IMR-90 (cell line): ENCODE data around the gene RXRG. TPM values are rescaled to one million over a fixed set of nuclear protein-coding genes. Genes with fewer than 3 reads are reported as not detected.

Experiments used
- ATAC-seq: fragments of 200-7000 bp; cut with Tn5 transposase; 2 replicates; pipeline ENCODE4 v1.9.1; 2020; ENCODE audit warnings: low read depth, mild to moderate bottlenecking, moderate library complexity
- BruUV-seq: library from RNA; stranded (reverse); fragments of 400-500 nt; replicated peaks from 2 replicates; lab custom pipeline; 2021; lab: Mats Ljungman, UMichigan
- CTCF ChIA-PET: fragments of 300-600 bp; formaldehyde crosslinking; extraction: SDS; loops from one replicate; lab custom pipeline; 2021; ENCODE audit warnings: antibody characterized with exemption; lab: Yijun Ruan, JAX
- POLR2A ChIA-PET: fragments of 300-600 bp; sonication (Branson Sonifier 250); formaldehyde crosslinking; loops from one replicate; lab custom pipeline; 2022; ENCODE audit warnings: antibody characterized with exemption; ENCODE audit not compliant: unreplicated experiment; lab: Charles Lee
- DNase-seq: peaks from one replicate; pipeline ENCODE4 v3.0.0; 2013
- H2AFZ ChIP-seq: replicated peaks from 2 replicates; pipeline ENCODE3; 2013; ENCODE audit warnings: low read length, mild to moderate bottlenecking; ENCODE audit not compliant: poor library complexity
- H2AK5ac ChIP-seq: 2 replicates; pipeline ENCODE4 v1.6.1; 2013; ENCODE audit warnings: low read depth, low read length, inconsistent platforms
- H2AK9ac ChIP-seq: replicated peaks from 2 replicates; pipeline ENCODE3; 2013; ENCODE audit warnings: mild to moderate bottlenecking, low read depth, low read length, moderate library complexity; ENCODE audit not compliant: poor library complexity
- H2BK120ac ChIP-seq: 2 replicates; pipeline ENCODE4 v1.6.1; 2013; ENCODE audit warnings: low read depth, low read length, inconsistent platforms
- H2BK15ac ChIP-seq: 3 replicates; pipeline ENCODE4 v1.6.1; 2013; ENCODE audit warnings: low read depth, low read length, inconsistent platforms
- H2BK20ac ChIP-seq: 2 replicates; pipeline ENCODE4 v1.6.1; 2013; ENCODE audit warnings: low read depth, mild to moderate bottlenecking, inconsistent platforms, low read length, moderate library complexity
- H2BK5ac ChIP-seq: 2 replicates; pipeline ENCODE4 v1.6.1; 2013; ENCODE audit warnings: mild to moderate bottlenecking, low read depth, low read length, inconsistent platforms; ENCODE audit not compliant: poor library complexity, severe bottlenecking
- H3K14ac ChIP-seq: replicated peaks from 2 replicates; pipeline ENCODE4 v1.6.1; 2013; ENCODE audit warnings: low read depth, low read length, inconsistent platforms
- H3K18ac ChIP-seq: 2 replicates; pipeline ENCODE4 v1.6.1; 2013; ENCODE audit warnings: low read depth, low read length, control low read depth
- H3K23ac ChIP-seq: 2 replicates; pipeline ENCODE4 v1.6.1; 2013; ENCODE audit warnings: low read depth, low read length, inconsistent platforms
- H3K27ac ChIP-seq: 2 replicates; pipeline ENCODE4 v1.5.1; 2013; ENCODE audit warnings: mild to moderate bottlenecking, control low read depth, low read length; ENCODE audit not compliant: insufficient read depth
- H3K27me3 ChIP-seq: 2 replicates; pipeline ENCODE4 v1.6.1; 2013; ENCODE audit warnings: low read length; ENCODE audit not compliant: control insufficient read depth, insufficient read depth
- H3K36me3 ChIP-seq: 2 replicates; pipeline ENCODE4 v1.6.1; 2013; ENCODE audit warnings: low read length, mixed read lengths; ENCODE audit not compliant: control insufficient read depth, insufficient read depth
- H3K4ac ChIP-seq: 2 replicates; pipeline ENCODE4 v1.6.1; 2013; ENCODE audit warnings: low read depth, low read length, inconsistent platforms
- H3K4me1 ChIP-seq: 2 replicates; pipeline ENCODE4 v1.6.1; 2013; ENCODE audit warnings: low read length, mixed read lengths; ENCODE audit not compliant: control insufficient read depth, insufficient read depth
- H3K4me2 ChIP-seq: 2 replicates; pipeline ENCODE4 v1.6.1; 2013; ENCODE audit warnings: low read depth, mild to moderate bottlenecking, control low read depth, low read length, moderate library complexity
- H3K4me3 ChIP-seq: 2 replicates; pipeline ENCODE4 v1.5.1; 2013; ENCODE audit warnings: low read depth, mild to moderate bottlenecking, control low read depth, low read length, moderate library complexity; ENCODE audit not compliant: insufficient read depth
- H3K56ac ChIP-seq: 2 replicates; pipeline ENCODE4 v1.6.1; 2013; ENCODE audit warnings: low read length, inconsistent platforms; ENCODE audit not compliant: insufficient read depth; ENCODE audit errors: extremely low read depth
- H3K79me1 ChIP-seq, 2 experiments: 2 replicates each; pipeline ENCODE4 v1.6.1; 2013; ENCODE audit warnings: low read length in 2 of 2, inconsistent platforms in 1 of 2, low read depth in 1 of 2
- H3K9ac ChIP-seq: 2 replicates; pipeline ENCODE4 v1.6.1; 2013; ENCODE audit warnings: low read depth, low read length, control low read depth
- H3K9me1 ChIP-seq: 2 replicates; pipeline ENCODE4 v1.6.1; 2013; ENCODE audit warnings: low read length, inconsistent platforms; ENCODE audit not compliant: insufficient read depth
- H3K9me3 ChIP-seq: 2 replicates; pipeline ENCODE4 v1.6.1; 2013; ENCODE audit warnings: low read length; ENCODE audit not compliant: control insufficient read depth, insufficient read depth
- H4K20me1 ChIP-seq: 2 replicates; pipeline ENCODE4 v1.6.1; 2013; ENCODE audit warnings: low read length, inconsistent platforms; ENCODE audit not compliant: insufficient read depth
- H4K5ac ChIP-seq: 2 replicates; pipeline ENCODE4 v1.6.1; 2013; ENCODE audit warnings: mild to moderate bottlenecking, low read depth, low read length, control low read depth
- H4K8ac ChIP-seq, 2 experiments: 2 replicates each; pipeline ENCODE4 v1.6.1; 2013; ENCODE audit warnings: low read depth in 2 of 2, low read length in 2 of 2, control low read depth in 1 of 2, inconsistent platforms in 1 of 2
- H4K91ac ChIP-seq: 2 replicates; pipeline ENCODE4 v1.6.1; 2013; ENCODE audit warnings: low read depth, low read length, inconsistent platforms; ENCODE audit not compliant: insufficient read depth
- BHLHE40 ChIP-seq: fragments of 150-350 bp; IDR thresholded peaks from 2 replicates; pipeline ENCODE4 v1.6.1; 2016; ENCODE audit warnings: mild to moderate bottlenecking, low read depth, low read length
- CHD1 ChIP-seq: IDR thresholded peaks from 2 replicates; pipeline ENCODE4 v1.6.1; 2012; ENCODE audit warnings: low read depth, low read length, improper control_type of control experiment
- MXI1 ChIP-seq: IDR thresholded peaks from 2 replicates; pipeline ENCODE4 v1.6.1; 2012; ENCODE audit warnings: low read depth, mild to moderate bottlenecking, low read length, moderate library complexity, borderline replicate concordance
- NFE2L2 ChIP-seq: fragments of 150-350 bp; IDR thresholded peaks from 2 replicates; pipeline ENCODE4 v1.6.1; 2016; ENCODE audit warnings: low read depth, mild to moderate bottlenecking, low read length
- RAD21 ChIP-seq: IDR thresholded peaks from 2 replicates; pipeline ENCODE4 v1.6.1; 2012; ENCODE audit warnings: low read length, improper control_type of control experiment
- RCOR1 ChIP-seq: IDR thresholded peaks from 2 replicates; pipeline ENCODE4 v1.6.1; 2012; ENCODE audit warnings: mild to moderate bottlenecking, low read length, improper control_type of control experiment; ENCODE audit not compliant: insufficient replicate concordance
- SMC3 ChIP-seq: fragments of 150-350 bp; IDR thresholded peaks from 2 replicates; pipeline ENCODE4 v1.6.1; 2016; ENCODE audit warnings: low read depth, mild to moderate bottlenecking, antibody characterized with exemption, low read length, moderate library complexity
- WGBS, 2 experiments: methylation state at CpG; one replicate each; pipeline versions ENCODE4 v1.1.5 to v1.1.7; 2013; ENCODE audit warnings: missing lambda C conversion rate in 2 of 2; ENCODE audit not compliant: insufficient read length in 1 of 2; ENCODE audit errors: extremely low coverage in 2 of 2; 5-methylcytosine and 5-hydroxymethylcytosine counted together
- dilution Hi-C: fragments of 300-500 bp; cut with HindIII; formaldehyde crosslinking; loops from one replicate; pipeline ENCODE4 v1.14.3; 2018; ENCODE audit warnings: low sequenced_read_pairs; ENCODE audit not compliant: unreplicated experiment
- in situ Hi-C: fragments of 300-500 bp; cut with MboI; formaldehyde crosslinking; loops from 3 replicates; pipeline ENCODE4 v1.14.3; 2019; ENCODE audit warnings: low sequenced_read_pairs, inconsistent platforms, mixed read lengths
- intact Hi-C: fragments of 100-400 bp; cut with micrococcal nuclease; formaldehyde crosslinking; loops from 2 replicates; pipeline ENCODE4 v1.10.0; 2022
- polyA plus RNA-seq, 3 experiments: library from polyadenylated mRNA; depleted of rRNA; stranded (reverse); fragments of >200 nt; gene quantifications; 2 replicates each; pipeline ENCODE4 v1.2.3, GENCODE V29; 2012; ENCODE audit warnings: low replicate concordance in 1 of 3
- total RNA-seq: library from RNA; depleted of rRNA; stranded (reverse); fragments of >200 nt; gene quantifications from 2 replicates; pipeline ENCODE4 v1.2.3, GENCODE V29; 2012
- TF ChIP-seq, protein P1 (sequence below): fragments of 150-350 bp; IDR thresholded peaks from 2 replicates; pipeline ENCODE4 v1.6.1; 2017; ENCODE audit warnings: mild to moderate bottlenecking, antibody characterized with exemption, low read length, low read depth
- TF ChIP-seq, protein P2 (sequence below): conservative IDR thresholded peaks from 2 replicates; pipeline ENCODE4 v1.5.1; 2012; ENCODE audit warnings: mild to moderate bottlenecking, low read depth, low read length, improper control_type of control experiment

The RXRG gene
- total and polyA plus RNA-seq, 2 of the 4 experiments (the other 2 are of a cell fraction): not detected

DNA sequence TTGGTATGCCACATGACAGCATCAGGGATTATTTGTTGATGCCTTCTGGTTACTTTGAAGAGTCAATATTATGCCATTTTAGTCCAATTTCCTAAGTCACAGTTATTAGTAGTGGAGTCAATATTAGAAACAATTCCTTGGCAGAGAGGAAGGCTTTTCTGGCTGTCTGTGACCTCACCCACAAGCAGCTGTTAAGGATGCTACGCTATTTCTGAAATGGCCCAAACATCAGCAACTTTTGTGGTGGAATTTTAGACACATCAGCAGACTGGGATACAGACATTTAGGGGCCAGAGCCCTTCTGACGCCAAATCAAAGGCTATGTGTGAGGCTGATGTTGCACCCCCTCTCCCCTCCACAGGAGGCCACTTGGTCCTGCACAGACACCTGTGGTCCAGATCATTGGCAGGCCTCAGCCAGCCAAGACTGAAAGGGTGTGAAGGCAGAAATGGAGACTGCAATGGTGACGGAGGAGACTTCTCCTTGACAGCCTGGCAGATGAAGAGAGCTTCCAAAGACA, 9.2 kb upstream of the RXRG start:
- H3K4me3 ChIP-seq: no peak overlapping the region
- no TSS peak for BruUV-seq
- H3K27ac ChIP-seq: no peak overlapping the region
- no peak overlapping the region for H4K91ac ChIP-seq
- no peak for DNase-seq
- H2AK5ac ChIP-seq: no peak overlapping the region
- no peak overlapping the region for H3K56ac ChIP-seq
- H3K36me3 ChIP-seq: no peaks in the 10 kb centered on the region
- H3K4me2 ChIP-seq: no peak overlapping the region
- no peaks in the 10 kb centered on the region for H3K79me1 ChIP-seq
- no peak overlapping the region for H4K5ac ChIP-seq
- dilution Hi-C loops: no loop called here
- no peak overlapping the region for H2BK20ac ChIP-seq
- intact Hi-C loops: no loop called here
- no peak overlapping the region for H3K23ac ChIP-seq
- in situ Hi-C loops: no loop called here
- ChIA-PET POLR2A (no interaction called here), CTCF (no interaction called here)
- no peaks in the 10 kb centered on the region for H3K27me3 ChIP-seq
- no peak overlapping the region for H2AFZ ChIP-seq
- H3K9ac ChIP-seq: no peak overlapping the region
- H3K4me1 ChIP-seq: no peaks in the 10 kb centered on the region
- TF ChIP-seq RAD21: no peak
- TF ChIP-seq, protein P1, sequence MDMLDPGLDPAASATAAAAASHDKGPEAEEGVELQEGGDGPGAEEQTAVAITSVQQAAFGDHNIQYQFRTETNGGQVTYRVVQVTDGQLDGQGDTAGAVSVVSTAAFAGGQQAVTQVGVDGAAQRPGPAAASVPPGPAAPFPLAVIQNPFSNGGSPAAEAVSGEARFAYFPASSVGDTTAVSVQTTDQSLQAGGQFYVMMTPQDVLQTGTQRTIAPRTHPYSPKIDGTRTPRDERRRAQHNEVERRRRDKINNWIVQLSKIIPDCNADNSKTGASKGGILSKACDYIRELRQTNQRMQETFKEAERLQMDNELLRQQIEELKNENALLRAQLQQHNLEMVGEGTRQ: no peak
- TF ChIP-seq CHD1: no peak
- no peak for TF ChIP-seq NFE2L2
- no peak for TF ChIP-seq RCOR1
- TF ChIP-seq SMC3: no peak
- no peak for TF ChIP-seq MXI1
- TF ChIP-seq, protein P2, sequence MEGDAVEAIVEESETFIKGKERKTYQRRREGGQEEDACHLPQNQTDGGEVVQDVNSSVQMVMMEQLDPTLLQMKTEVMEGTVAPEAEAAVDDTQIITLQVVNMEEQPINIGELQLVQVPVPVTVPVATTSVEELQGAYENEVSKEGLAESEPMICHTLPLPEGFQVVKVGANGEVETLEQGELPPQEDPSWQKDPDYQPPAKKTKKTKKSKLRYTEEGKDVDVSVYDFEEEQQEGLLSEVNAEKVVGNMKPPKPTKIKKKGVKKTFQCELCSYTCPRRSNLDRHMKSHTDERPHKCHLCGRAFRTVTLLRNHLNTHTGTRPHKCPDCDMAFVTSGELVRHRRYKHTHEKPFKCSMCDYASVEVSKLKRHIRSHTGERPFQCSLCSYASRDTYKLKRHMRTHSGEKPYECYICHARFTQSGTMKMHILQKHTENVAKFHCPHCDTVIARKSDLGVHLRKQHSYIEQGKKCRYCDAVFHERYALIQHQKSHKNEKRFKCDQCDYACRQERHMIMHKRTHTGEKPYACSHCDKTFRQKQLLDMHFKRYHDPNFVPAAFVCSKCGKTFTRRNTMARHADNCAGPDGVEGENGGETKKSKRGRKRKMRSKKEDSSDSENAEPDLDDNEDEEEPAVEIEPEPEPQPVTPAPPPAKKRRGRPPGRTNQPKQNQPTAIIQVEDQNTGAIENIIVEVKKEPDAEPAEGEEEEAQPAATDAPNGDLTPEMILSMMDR: no peak
- no peak for TF ChIP-seq BHLHE40
- no peak overlapping the region for H3K4ac ChIP-seq
- no peak overlapping the region for H4K8ac ChIP-seq
- H4K20me1 ChIP-seq: no peaks in the 10 kb centered on the region
- no peak overlapping the region for H2AK9ac ChIP-seq
- ATAC-seq: no peak
- H3K9me3 ChIP-seq: no peaks in the 10 kb centered on the region
- H3K9me1 ChIP-seq: no peaks in the 10 kb centered on the region
- H3K14ac ChIP-seq: no peak overlapping the region
- H3K18ac ChIP-seq: no peak overlapping the region
- no CpG with 5 or more reads among the region's 3 CpGs for WGBS, 2 experiments
- no peak overlapping the region for H2BK120ac ChIP-seq
- no peak overlapping the region for H2BK5ac ChIP-seq
- no peak overlapping the region for H2BK15ac ChIP-seq
